ENCODE data around the gene TCOF1. TPM values are rescaled to one million over a fixed set of nuclear protein-coding genes. Genes with fewer than 3 reads are reported as not detected.

The TCOF1 gene
- total RNA-seq, 2 experiments from 2014 or later, result 40.4 to 43.2 TPM

- ChIA-PET CTCF (no interaction called here), POLR2A (no interaction called here)
- TF ChIP-seq, protein P1, sequence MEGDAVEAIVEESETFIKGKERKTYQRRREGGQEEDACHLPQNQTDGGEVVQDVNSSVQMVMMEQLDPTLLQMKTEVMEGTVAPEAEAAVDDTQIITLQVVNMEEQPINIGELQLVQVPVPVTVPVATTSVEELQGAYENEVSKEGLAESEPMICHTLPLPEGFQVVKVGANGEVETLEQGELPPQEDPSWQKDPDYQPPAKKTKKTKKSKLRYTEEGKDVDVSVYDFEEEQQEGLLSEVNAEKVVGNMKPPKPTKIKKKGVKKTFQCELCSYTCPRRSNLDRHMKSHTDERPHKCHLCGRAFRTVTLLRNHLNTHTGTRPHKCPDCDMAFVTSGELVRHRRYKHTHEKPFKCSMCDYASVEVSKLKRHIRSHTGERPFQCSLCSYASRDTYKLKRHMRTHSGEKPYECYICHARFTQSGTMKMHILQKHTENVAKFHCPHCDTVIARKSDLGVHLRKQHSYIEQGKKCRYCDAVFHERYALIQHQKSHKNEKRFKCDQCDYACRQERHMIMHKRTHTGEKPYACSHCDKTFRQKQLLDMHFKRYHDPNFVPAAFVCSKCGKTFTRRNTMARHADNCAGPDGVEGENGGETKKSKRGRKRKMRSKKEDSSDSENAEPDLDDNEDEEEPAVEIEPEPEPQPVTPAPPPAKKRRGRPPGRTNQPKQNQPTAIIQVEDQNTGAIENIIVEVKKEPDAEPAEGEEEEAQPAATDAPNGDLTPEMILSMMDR (IDR thresholded peaks at IDR 0.05), result no peak
- H3K4me3 Mint-ChIP-seq, result no peak overlapping the region
- H3K27me3 Mint-ChIP-seq, result no peaks in the 10 kb centered on the region
- no peaks in the 10 kb centered on the region for H3K36me3 Mint-ChIP-seq (ENCODE audit: low read depth)
- intact Hi-C loops (cut with DNase I, micrococcal nuclease), result no loop called here
- H3K4me3 ChIP-seq (ENCODE audit: low read length), result no peak overlapping the region
- no peaks in the 10 kb centered on the region for H3K36me3 ChIP-seq (ENCODE audit: insufficient read depth, low read length)
- H3K9me3 ChIP-seq (ENCODE audit: control insufficient read depth in 1 of 2, insufficient read depth in 1 of 2, low read length in 2 of 2), result no peaks in the 10 kb centered on the region
- DNase-seq, result no peak
- no peaks in the 10 kb centered on the region for H3K9me3 Mint-ChIP-seq
- no peaks in the 10 kb centered on the region for H3K4me1 Mint-ChIP-seq (ENCODE audit: low read depth)
- H3K27ac ChIP-seq (ENCODE audit: low read depth in 1 of 2, low read length in 2 of 2), result no peak overlapping the region
- no peak for ATAC-seq (ENCODE audit: poor library complexity)
- no peaks in the 10 kb centered on the region for H3K27me3 ChIP-seq (ENCODE audit: control insufficient read depth in 1 of 2, insufficient read depth in 2 of 2, low read length in 2 of 2)
- no peaks in the 10 kb centered on the region for H3K4me1 ChIP-seq (ENCODE audit: insufficient read depth, low read length)
- no peak overlapping the region for H3K27ac Mint-ChIP-seq
Measured at GRCh38 chr5:150329038-150329437, 28.5 kb upstream of the TCOF1 start.

DNA sequence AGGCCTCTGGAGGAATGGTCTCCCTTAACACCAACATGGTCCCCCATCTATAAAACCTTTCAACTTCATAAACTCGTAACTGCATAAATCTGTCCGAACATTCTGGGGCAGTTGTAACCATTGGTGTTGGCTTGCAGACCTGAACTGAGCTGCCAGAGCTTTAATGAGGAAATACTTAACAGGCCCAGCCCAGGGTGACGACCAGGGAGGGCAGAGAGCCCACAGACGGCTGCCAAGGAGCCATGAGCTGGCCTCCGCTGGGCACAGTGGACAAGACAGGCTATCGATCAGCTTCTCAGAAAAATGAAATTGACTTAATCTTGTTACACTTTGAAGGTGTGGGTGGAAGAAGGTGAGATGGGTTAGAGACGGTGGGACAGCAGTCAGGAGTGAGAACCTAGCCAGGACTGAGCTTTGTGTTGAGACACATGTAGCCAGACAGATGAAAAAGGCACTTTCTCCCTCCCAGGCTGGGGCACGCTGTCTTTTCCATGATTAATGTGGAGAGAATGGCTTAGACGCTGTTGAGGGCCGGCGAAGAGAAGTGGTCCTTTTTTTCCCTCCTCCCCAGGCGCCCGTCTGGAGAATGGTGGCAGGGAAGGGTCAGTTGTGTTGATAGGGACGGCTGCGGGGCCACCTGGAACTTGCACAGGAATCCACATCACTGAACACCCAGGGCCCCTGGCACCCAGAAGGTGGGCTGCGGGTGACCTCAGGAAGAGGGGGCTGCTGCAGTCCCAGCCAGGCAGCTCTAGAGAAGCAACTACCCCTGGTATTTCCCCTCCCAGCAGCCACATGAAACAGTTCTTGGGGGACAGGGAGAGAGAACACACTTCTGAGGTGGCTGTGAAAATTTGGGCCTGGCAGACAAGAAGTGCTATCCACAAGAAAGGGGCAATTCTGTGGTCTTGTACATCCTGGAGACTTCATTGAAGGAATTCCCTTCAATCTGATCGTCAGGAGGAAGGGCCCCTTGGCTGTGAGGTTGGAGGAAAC is 27.3 kb upstream of the TCOF1 start:
- Histone ChIP-seq H3K36me3 (ENCODE audit: insufficient read depth, low read length) (no peaks in the 10 kb centered on the region), H3K27ac (ENCODE audit: low read depth in 1 of 2, low read length in 2 of 2) (no peak overlapping the region), H3K4me3 (ENCODE audit: low read length) (no peak overlapping the region), H3K27me3 (ENCODE audit: control insufficient read depth in 1 of 2, insufficient read depth in 2 of 2, low read length in 2 of 2) (no peaks in the 10 kb centered on the region), H3K9me3 (ENCODE audit: control insufficient read depth in 1 of 2, insufficient read depth in 1 of 2, low read length in 2 of 2) (no peaks in the 10 kb centered on the region), H3K4me1 (ENCODE audit: insufficient read depth, low read length) (no peaks in the 10 kb centered on the region)
- Mint-ChIP-seq H3K9me3 (no peaks in the 10 kb centered on the region), H3K27me3 (no peaks in the 10 kb centered on the region), H3K4me1 (ENCODE audit: low read depth) (no peaks in the 10 kb centered on the region), H3K4me3 (no peak overlapping the region), H3K27ac (no peak overlapping the region), H3K36me3 (ENCODE audit: low read depth) (no peaks in the 10 kb centered on the region)
- intact Hi-C loops (cut with DNase I, micrococcal nuclease), result no loop called here
- TF ChIP-seq, protein P1 (IDR thresholded peaks at IDR 0.05), result no peak
- DNase-seq (no peak), ATAC-seq (ENCODE audit: poor library complexity) (no peak)
- ChIA-PET POLR2A (no interaction called here), CTCF (no interaction called here)

- POLR2A ChIA-PET, result no interaction called here
- Mint-ChIP-seq H3K9me3 (no peaks in the 10 kb centered on the region), H3K4me3 (no peak overlapping the region), H3K27me3 (no peaks in the 10 kb centered on the region), H3K36me3 (ENCODE audit: low read depth) (no peaks in the 10 kb centered on the region), H3K4me1 (ENCODE audit: low read depth) (no peaks in the 10 kb centered on the region), H3K27ac (no peak overlapping the region)
- H3K9me3 ChIP-seq (ENCODE audit: control insufficient read depth in 1 of 2, insufficient read depth in 1 of 2, low read length in 2 of 2), result peaks cover 0 to under 1% of the 10 kb centered on the region in 2 experiments
- no peaks in the 10 kb centered on the region for H3K4me1 ChIP-seq (ENCODE audit: insufficient read depth, low read length)
- no peak overlapping the region for H3K27ac ChIP-seq (ENCODE audit: low read depth in 1 of 2, low read length in 2 of 2)
- intact Hi-C loops (cut with DNase I, micrococcal nuclease), result no loop called here
- DNase-seq (no peak), ATAC-seq (ENCODE audit: poor library complexity) (no peak)
- no peaks in the 10 kb centered on the region for H3K27me3 ChIP-seq (ENCODE audit: control insufficient read depth in 1 of 2, insufficient read depth in 2 of 2, low read length in 2 of 2)
- H3K36me3 ChIP-seq (ENCODE audit: insufficient read depth, low read length), result no peaks in the 10 kb centered on the region
- H3K4me3 ChIP-seq (ENCODE audit: low read length), result no peak overlapping the region
- TF ChIP-seq, protein P1 (IDR thresholded peaks at IDR 0.05), result no peak
- CTCF ChIA-PET, result interaction anchor here (0.5 kb wide), 1 partner anchor 1485 kb away, joined by 3 read pairs; no protein-coding TSS in a partner anchor
Measured at GRCh38 chr5:150333400-150333799, 24.1 kb upstream of the TCOF1 start.
